B cell (primary cell): ENCODE data around the gene NONO.

Source experiments
- EZH2 ChIP-seq: IDR thresholded peaks from 2 replicates; pipeline ENCODE4 v1.6.1; 2012; ENCODE audit warnings: borderline replicate concordance, low read depth, mild to moderate bottlenecking, moderate library complexity, low read length; ENCODE audit not compliant: insufficient read depth, poor library complexity, severe bottlenecking
- TF ChIP-seq, protein P1 (sequence below): fragments of 200-600 bp; IDR thresholded peaks from one replicate; pipeline ENCODE4 v1.8.0; 2022; ENCODE audit warnings: antibody characterized with exemption, mild to moderate bottlenecking

DNA sequence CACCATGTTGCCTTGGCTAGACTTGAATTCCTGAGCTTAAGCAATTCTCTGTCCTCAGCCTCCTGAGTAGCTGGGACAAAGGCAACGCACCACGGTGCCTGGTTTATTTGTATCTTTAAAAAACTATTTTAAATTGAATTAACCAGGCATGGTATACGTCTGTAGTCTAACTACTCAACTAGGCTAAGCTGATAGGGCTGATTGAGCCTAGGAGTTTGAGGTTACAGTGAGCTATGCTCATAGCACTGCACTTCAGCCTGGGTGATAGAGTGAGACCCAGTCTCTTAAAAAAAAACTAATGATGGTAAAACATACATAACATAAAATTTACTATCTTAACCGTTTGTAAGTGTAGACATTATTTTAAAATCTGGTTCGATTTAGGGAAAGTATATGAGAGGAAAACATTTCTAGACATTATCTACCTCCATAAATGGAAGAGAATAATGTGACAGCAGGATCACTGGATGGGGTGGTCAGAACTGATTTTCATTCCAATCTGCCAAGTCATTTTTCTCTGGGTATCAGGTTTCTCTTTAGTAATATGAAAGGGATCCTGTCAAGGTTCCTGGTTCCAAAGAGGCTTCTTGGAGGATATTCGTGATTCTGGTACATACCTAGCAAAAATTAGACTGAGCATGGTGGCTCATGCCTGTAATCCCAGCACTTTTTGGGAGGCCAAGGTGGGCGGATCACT lies 9.4 kb downstream of the NONO start:
- TF ChIP-seq, protein P1, sequence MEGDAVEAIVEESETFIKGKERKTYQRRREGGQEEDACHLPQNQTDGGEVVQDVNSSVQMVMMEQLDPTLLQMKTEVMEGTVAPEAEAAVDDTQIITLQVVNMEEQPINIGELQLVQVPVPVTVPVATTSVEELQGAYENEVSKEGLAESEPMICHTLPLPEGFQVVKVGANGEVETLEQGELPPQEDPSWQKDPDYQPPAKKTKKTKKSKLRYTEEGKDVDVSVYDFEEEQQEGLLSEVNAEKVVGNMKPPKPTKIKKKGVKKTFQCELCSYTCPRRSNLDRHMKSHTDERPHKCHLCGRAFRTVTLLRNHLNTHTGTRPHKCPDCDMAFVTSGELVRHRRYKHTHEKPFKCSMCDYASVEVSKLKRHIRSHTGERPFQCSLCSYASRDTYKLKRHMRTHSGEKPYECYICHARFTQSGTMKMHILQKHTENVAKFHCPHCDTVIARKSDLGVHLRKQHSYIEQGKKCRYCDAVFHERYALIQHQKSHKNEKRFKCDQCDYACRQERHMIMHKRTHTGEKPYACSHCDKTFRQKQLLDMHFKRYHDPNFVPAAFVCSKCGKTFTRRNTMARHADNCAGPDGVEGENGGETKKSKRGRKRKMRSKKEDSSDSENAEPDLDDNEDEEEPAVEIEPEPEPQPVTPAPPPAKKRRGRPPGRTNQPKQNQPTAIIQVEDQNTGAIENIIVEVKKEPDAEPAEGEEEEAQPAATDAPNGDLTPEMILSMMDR: no peak
- no peak for TF ChIP-seq EZH2
